Adrenal gland (tissue), 5 donors: Measurements from ENCODE around the gene POU2F3.

Source experiments
- POLR2A ChIP-seq, 2 donors: fragments of 450-650 bp; IDR thresholded peaks; one replicate each; pipeline ENCODE4 v1.6.1; 2017; ENCODE audit warnings: antibody characterized with exemption in 2 of 2, mild to moderate bottlenecking in 2 of 2, moderate library complexity in 1 of 2
- TF ChIP-seq, protein P1 (sequence below), 6 experiments: fragments of 450-650 bp in 4 of 6; fragments of 200-600 bp in 2 of 6; sonication (generic) in 1 of 6; IDR thresholded peaks; 1 replicate in 5 of 6; 2 replicates in 1 of 6; pipeline versions ENCODE4 v1.5.1 to v1.8.0; 2016 to 2021; ENCODE audit warnings: antibody characterized with exemption in 6 of 6, mild to moderate bottlenecking in 2 of 6, moderate library complexity in 1 of 6
- donor health status: DM: no; HTN: no; CAD: no.

- TF ChIP-seq, protein P1, sequence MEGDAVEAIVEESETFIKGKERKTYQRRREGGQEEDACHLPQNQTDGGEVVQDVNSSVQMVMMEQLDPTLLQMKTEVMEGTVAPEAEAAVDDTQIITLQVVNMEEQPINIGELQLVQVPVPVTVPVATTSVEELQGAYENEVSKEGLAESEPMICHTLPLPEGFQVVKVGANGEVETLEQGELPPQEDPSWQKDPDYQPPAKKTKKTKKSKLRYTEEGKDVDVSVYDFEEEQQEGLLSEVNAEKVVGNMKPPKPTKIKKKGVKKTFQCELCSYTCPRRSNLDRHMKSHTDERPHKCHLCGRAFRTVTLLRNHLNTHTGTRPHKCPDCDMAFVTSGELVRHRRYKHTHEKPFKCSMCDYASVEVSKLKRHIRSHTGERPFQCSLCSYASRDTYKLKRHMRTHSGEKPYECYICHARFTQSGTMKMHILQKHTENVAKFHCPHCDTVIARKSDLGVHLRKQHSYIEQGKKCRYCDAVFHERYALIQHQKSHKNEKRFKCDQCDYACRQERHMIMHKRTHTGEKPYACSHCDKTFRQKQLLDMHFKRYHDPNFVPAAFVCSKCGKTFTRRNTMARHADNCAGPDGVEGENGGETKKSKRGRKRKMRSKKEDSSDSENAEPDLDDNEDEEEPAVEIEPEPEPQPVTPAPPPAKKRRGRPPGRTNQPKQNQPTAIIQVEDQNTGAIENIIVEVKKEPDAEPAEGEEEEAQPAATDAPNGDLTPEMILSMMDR (IDR thresholded peaks at IDR 0.05), result no peak
- peak in 1 of 2 donors; percentile 51 for TF ChIP-seq POLR2A (IDR thresholded peaks at IDR 0.05)
Observed at GRCh38 chr11:120326228-120326627, 86.3 kb downstream of the POU2F3 start.
